Stomach smooth muscle (tissue), 2 donors: ENCODE measurements around the gene SLC38A10.

ENCODE experiments used
- H3K27ac ChIP-seq: one replicate; pipeline ENCODE4 v1.7.0; 2013; ENCODE audit warnings: mild to moderate bottlenecking, low read length, inconsistent platforms
- H3K27me3 ChIP-seq, 2 donors: one replicate each; pipeline ENCODE4 v1.7.0; 2013; ENCODE audit warnings: low read length in 2 of 2; ENCODE audit not compliant: insufficient read depth in 2 of 2, control insufficient read depth in 1 of 2
- H3K36me3 ChIP-seq, 2 donors: one replicate each; pipeline ENCODE4 v1.7.0; 2013; ENCODE audit warnings: low read length in 2 of 2; ENCODE audit not compliant: control insufficient read depth in 2 of 2, insufficient read depth in 2 of 2
- H3K4me1 ChIP-seq: one replicate; pipeline ENCODE4 v1.7.0; 2013; ENCODE audit warnings: low read length; ENCODE audit not compliant: control insufficient read depth, insufficient read depth
- H3K4me3 ChIP-seq, 2 donors: one replicate each; pipeline ENCODE4 v1.7.0; 2013; ENCODE audit warnings: low read length in 2 of 2
- H3K9ac ChIP-seq, 2 donors: one replicate each; pipeline ENCODE4 v1.7.0; 2013; ENCODE audit warnings: low read length in 2 of 2, mild to moderate bottlenecking in 1 of 2
- H3K9me3 ChIP-seq, 2 donors: one replicate each; pipeline ENCODE4 v1.7.0; 2013; ENCODE audit warnings: low read length in 2 of 2; ENCODE audit not compliant: control insufficient read depth in 2 of 2
- donor health status: healthy.
- donor health status: Pancreatic carcinoma.

SLC38A10 gene

GRCh38 chr17:81260171-81260570, 34.9 kb downstream of the SLC38A10 start:
- Histone ChIP-seq H3K9ac (no peak overlapping the region), H3K27ac (no peak overlapping the region), H3K4me1 (peaks cover 12% of the 10 kb centered on the region), H3K27me3 (no peaks in the 10 kb centered on the region), H3K9me3 (no peaks in the 10 kb centered on the region), H3K36me3 (peaks cover 18 to 24% of the 10 kb centered on the region in 2 donors), H3K4me3 (no peak overlapping the region)

GRCh38 chr17:81259058-81259605, 36.0 kb downstream of the SLC38A10 start:
- Histone ChIP-seq H3K4me1 (peaks cover 18% of the 10 kb centered on the region), H3K4me3 (no peak overlapping the region), H3K36me3 (peaks cover 18 to 23% of the 10 kb centered on the region in 2 donors)

GRCh38 chr17:81258292-81258691, 36.8 kb downstream of the SLC38A10 start:
- Histone ChIP-seq H3K4me1 (peaks cover 18% of the 10 kb centered on the region), H3K27ac (no peak overlapping the region), H3K27me3 (no peaks in the 10 kb centered on the region), H3K9ac (no peak overlapping the region), H3K36me3 (peaks cover 13 to 20% of the 10 kb centered on the region in 2 donors), H3K4me3 (no peak overlapping the region), H3K9me3 (no peaks in the 10 kb centered on the region)

More at GRCh38 chr17:81259058-81259605, 36.0 kb downstream of the SLC38A10 start:
- no peaks in the 10 kb centered on the region for H3K27me3 ChIP-seq
- H3K9ac ChIP-seq, result no peak overlapping the region
- H3K9me3 ChIP-seq, result no peaks in the 10 kb centered on the region
- no peak overlapping the region for H3K27ac ChIP-seq

GRCh38 chr17:81257533-81257932, 37.6 kb downstream of the SLC38A10 start:
- Histone ChIP-seq H3K27ac (no peak overlapping the region), H3K36me3 (peaks cover 10 to 18% of the 10 kb centered on the region in 2 donors), H3K4me1 (peaks cover 18% of the 10 kb centered on the region), H3K9ac (no peak overlapping the region), H3K27me3 (no peaks in the 10 kb centered on the region), H3K4me3 (no peak overlapping the region), H3K9me3 (no peaks in the 10 kb centered on the region)

GRCh38 chr17:81256616-81257015, 38.5 kb downstream of the SLC38A10 start:
- Histone ChIP-seq H3K27ac (no peak overlapping the region), H3K9me3 (no peaks in the 10 kb centered on the region), H3K4me1 (peaks cover 18% of the 10 kb centered on the region), H3K4me3 (no peak overlapping the region), H3K36me3 (peaks cover 10 to 16% of the 10 kb centered on the region in 2 donors), H3K9ac (no peak overlapping the region), H3K27me3 (no peaks in the 10 kb centered on the region)

GRCh38 chr17:81254955-81255717, 40.0 kb downstream of the SLC38A10 start:
- peaks cover 18% of the 10 kb centered on the region for H3K4me1 ChIP-seq
- H3K36me3 ChIP-seq, result peaks cover 10 to 15% of the 10 kb centered on the region in 2 donors
- no peaks in the 10 kb centered on the region for H3K9me3 ChIP-seq
- no peaks in the 10 kb centered on the region for H3K27me3 ChIP-seq
- H3K9ac ChIP-seq, result peak overlapping the region; percentile 21 to 62
- H3K27ac ChIP-seq, result peak overlapping the region; percentile 58
- peak overlapping the region; percentile 13 to 66 for H3K4me3 ChIP-seq

GRCh38 chr17:81253358-81254131, 41.6 kb downstream of the SLC38A10 start:
- H3K9me3 ChIP-seq, result no peaks in the 10 kb centered on the region
- H3K4me3 ChIP-seq, result no peak overlapping the region
- no peaks in the 10 kb centered on the region for H3K27me3 ChIP-seq
- H3K4me1 ChIP-seq, result peaks cover 18% of the 10 kb centered on the region
- peaks cover 7 to 8% of the 10 kb centered on the region in 2 donors for H3K36me3 ChIP-seq
- peak overlapping the region in 1 of 2 donors; percentile 6 for H3K9ac ChIP-seq
- no peak overlapping the region for H3K27ac ChIP-seq

GRCh38 chr17:81252987-81253329, 42.1 kb downstream of the SLC38A10 start:
- Histone ChIP-seq H3K9ac (no peak overlapping the region), H3K4me3 (no peak overlapping the region), H3K27me3 (no peaks in the 10 kb centered on the region), H3K9me3 (no peaks in the 10 kb centered on the region), H3K36me3 (peaks cover 6 to 7% of the 10 kb centered on the region in 2 donors), H3K4me1 (peaks cover 18% of the 10 kb centered on the region), H3K27ac (no peak overlapping the region)

GRCh38 chr17:81252326-81252986, 42.7 kb downstream of the SLC38A10 start:
- Histone ChIP-seq H3K36me3 (peaks cover 6 to 7% of the 10 kb centered on the region in 2 donors), H3K27me3 (no peaks in the 10 kb centered on the region), H3K9me3 (no peaks in the 10 kb centered on the region), H3K4me3 (no peak overlapping the region), H3K9ac (no peak overlapping the region), H3K27ac (no peak overlapping the region), H3K4me1 (peaks cover 18% of the 10 kb centered on the region)

- no peaks in the 10 kb centered on the region for H3K9me3 ChIP-seq
- peaks cover 18% of the 10 kb centered on the region for H3K4me1 ChIP-seq
- no peaks in the 10 kb centered on the region for H3K27me3 ChIP-seq
- H3K27ac ChIP-seq, result no peak overlapping the region
- peaks cover 6 to 7% of the 10 kb centered on the region in 2 donors for H3K36me3 ChIP-seq
- no peak overlapping the region for H3K4me3 ChIP-seq
- no peak overlapping the region for H3K9ac ChIP-seq
These were observed 43.3 kb downstream of the SLC38A10 start for GRCh38 chr17:81251709-81252301.
